SK-N-SH (cell line): ENCODE results near the gene PCBD2.

ENCODE experiments used
- CHD2 ChIP-seq: fragments of 150-350 bp; IDR thresholded peaks from 2 replicates; pipeline ENCODE4 v1.6.1; 2018; ENCODE audit warnings: low read length; ENCODE audit not compliant: partially characterized antibody
- CTCF ChIP-seq: fragments of 200-600 bp; sonication (generic); IDR thresholded peaks from 2 replicates; pipeline ENCODE4 v1.6.1; 2017; ENCODE audit warnings: antibody characterized with exemption, mild to moderate bottlenecking, moderate library complexity
- GABPA ChIP-seq: IDR thresholded peaks from 2 replicates; pipeline ENCODE4 v1.4.0; 2012; ENCODE audit warnings: low read depth, mild to moderate bottlenecking
- MAX ChIP-seq: IDR thresholded peaks from 2 replicates; pipeline ENCODE4 v1.4.0; 2012; ENCODE audit warnings: low read depth
- MXI1 ChIP-seq: IDR thresholded peaks from 2 replicates; pipeline ENCODE4 v1.6.1; 2012; ENCODE audit warnings: mild to moderate bottlenecking, low read depth, low read length, improper control_type of control experiment
- POLR2AphosphoS5 ChIP-seq: IDR thresholded peaks from 2 replicates; pipeline ENCODE4 v1.6.1; 2012; ENCODE audit warnings: low read depth, low read length
- RAD21 ChIP-seq: IDR thresholded peaks from 2 replicates; pipeline ENCODE4 v1.6.1; 2012; ENCODE audit warnings: mild to moderate bottlenecking, low read length
- SIN3A ChIP-seq: IDR thresholded peaks from 2 replicates; pipeline ENCODE4 v1.6.1; 2012; ENCODE audit warnings: low read depth, mild to moderate bottlenecking, low read length, moderate library complexity, borderline replicate concordance
- TAF1 ChIP-seq: IDR thresholded peaks from 2 replicates; pipeline ENCODE4 v1.6.1; 2012; ENCODE audit warnings: low read depth, mild to moderate bottlenecking, low read length, moderate library complexity, borderline replicate concordance
- TCF12 ChIP-seq: IDR thresholded peaks from 2 replicates; pipeline ENCODE4 v1.4.0; 2012

GRCh38 chr5:134920848-134921575, 16.1 kb downstream of the PCBD2 start:
- no peak for TF ChIP-seq MAX
- TF ChIP-seq CTCF, result no peak
- TF ChIP-seq CHD2, result no peak
- TF ChIP-seq TAF1, result no peak
- TF ChIP-seq POLR2AphosphoS5, result no peak
- TF ChIP-seq MXI1, result no peak
- TF ChIP-seq RAD21, result no peak
- no peak for TF ChIP-seq SIN3A
- no peak for TF ChIP-seq TCF12
- no peak for TF ChIP-seq GABPA
